B cell (primary cell): ENCODE results near the gene COG4.

Experiments used
- CTCF ChIP-seq: fragments of 200-600 bp; IDR thresholded peaks from one replicate; pipeline ENCODE4 v1.8.0; 2022; ENCODE audit warnings: antibody characterized with exemption, mild to moderate bottlenecking
- EZH2 ChIP-seq: IDR thresholded peaks from 2 replicates; pipeline ENCODE4 v1.6.1; 2012; ENCODE audit warnings: borderline replicate concordance, low read depth, mild to moderate bottlenecking, moderate library complexity, low read length; ENCODE audit not compliant: insufficient read depth, poor library complexity, severe bottlenecking

DNA sequence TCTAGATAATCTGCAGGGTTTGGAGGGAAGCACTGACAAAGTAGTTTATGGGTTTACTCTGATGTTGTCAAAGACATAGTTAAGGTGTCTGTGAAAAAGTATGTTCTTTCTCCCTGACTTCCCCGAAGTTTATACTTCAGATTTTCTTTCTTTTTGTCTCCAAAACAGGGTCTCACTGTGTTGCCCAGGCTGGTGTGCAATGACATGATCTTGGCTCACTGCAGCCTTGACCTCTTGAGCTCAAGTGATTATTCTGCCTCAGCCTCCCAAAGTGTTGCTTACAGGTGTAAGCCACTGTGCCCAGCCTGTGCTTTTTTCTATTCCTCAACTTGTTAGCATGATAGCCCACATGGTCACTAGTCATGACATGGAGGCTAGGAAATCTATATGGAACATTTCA lies 21.2 kb upstream of the COG4 start:
- TF ChIP-seq CTCF (no peak), EZH2 (no peak)
